GM12872 (cell line): ENCODE results near the gene GPALPP1.

Source experiments
- CTCF ChIP-seq: IDR thresholded peaks from 3 replicates; pipeline ENCODE4 v1.5.1; 2011; ENCODE audit warnings: low read depth, mild to moderate bottlenecking, low read length, moderate library complexity; ENCODE audit not compliant: insufficient read depth

The GPALPP1 gene

DNA sequence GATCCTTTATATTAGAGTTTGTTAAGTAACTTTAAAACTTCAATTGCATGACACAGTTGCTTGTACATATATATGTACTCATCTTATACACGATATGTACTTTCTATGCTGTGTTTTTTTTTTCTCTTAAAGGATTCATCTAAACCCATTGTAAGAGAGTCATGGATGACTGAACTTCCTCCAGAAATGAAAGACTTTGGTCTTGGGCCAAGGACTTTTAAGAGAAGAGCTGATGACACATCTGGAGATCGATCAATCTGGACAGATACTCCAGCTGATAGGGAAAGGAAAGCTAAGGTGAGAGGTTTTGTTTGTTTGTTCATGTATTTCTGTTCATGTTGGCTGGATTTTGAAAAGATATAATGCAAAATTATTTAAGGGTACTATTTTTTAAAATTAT is 26.0 kb downstream of the GPALPP1 start:
- TF ChIP-seq CTCF = no peak

DNA sequence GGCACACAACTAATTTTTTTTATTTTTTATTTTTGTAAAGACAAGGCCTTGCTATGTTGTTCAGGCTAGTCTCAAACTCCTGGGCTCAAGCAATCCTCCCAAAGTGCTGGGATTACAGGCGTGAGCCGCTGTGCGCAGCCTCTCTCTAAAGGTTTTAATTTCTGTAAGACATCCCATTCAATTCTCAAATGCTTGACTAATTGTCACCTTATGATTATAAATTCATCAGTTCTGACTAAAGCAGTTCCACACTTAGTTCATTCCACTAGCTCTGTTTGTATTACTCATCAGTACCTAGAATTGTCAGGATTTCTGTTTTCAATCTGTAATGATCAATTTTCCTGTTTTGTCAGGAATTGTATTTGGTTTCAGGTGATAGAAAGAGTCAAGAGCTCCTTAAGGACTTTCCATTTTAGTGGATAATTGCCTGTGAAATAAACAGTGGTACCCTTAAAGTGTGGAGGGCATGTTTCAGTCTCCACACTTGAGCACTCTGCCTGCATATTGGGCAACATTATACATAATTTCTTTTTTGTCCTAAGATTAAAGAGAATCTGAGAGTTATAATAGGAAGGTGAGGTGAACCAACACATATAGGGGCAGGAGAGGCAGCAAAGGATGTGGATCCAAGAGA is 27.6 kb downstream of the GPALPP1 start:
- TF ChIP-seq CTCF = no peak

DNA sequence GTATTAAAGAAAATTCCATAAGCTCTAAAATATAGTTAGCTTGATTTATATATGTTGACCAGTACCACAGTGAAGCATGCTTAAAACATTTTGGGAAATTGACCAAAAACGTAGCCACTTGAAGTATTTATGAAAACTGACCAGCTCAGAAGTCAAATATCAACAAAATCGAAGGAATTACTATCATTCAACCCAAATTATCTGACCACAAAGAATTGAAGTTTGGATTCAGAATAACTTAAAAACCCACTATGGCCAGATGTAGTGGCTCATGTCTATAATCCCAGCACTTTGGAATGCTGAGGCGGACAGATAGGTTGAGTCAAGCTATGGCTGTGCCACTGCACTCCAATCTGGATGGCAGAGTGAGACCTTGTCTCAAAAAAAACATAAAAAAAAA is 31.9 kb downstream of the GPALPP1 start:
- TF ChIP-seq CTCF = no peak

- no peak for TF ChIP-seq CTCF
Observed at GRCh38 chr13:45024847-45025246, 35.5 kb downstream of the GPALPP1 start.

DNA sequence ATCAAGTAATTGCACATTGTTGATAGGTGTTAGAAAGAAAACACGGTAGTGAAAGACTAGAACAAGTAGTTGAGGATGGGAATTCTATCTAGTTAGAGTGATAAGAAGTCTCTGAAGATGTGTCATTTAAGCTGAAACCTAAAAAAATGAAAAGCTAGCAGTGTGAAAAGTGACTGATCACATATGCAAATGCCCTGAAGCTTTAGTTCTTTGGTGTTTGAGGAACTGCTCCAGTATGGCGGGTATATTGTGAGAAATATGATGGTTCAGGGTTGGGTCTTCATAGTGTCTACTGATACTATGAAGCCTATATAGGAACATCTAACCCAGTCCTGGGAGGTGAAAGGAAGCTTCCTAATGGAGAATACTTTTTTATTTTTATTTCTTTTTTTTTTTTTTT is 45.0 kb downstream of the GPALPP1 start:
- TF ChIP-seq CTCF = no peak

DNA sequence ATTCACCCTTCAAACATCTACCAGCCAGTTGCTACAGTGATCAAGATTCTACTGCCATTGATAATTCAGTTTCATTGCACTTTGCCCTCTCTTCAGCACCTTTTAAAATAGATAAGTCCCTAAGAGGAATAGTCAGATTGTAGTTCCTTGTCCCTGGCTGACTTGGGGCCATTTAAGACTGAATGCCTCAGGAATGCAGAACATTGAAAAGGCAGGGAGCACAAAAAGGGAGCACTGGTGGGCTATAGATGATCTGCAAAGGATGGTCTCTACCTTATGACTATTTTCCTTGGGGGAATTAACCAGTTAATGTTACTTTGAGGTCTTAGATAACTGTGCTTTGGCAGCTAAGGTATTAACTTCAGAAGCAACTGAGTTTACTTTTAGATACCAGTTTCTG is 46.9 kb downstream of the GPALPP1 start:
- TF ChIP-seq CTCF = no peak

GRCh38 chr13:45040173-45040572 is 50.8 kb downstream of the GPALPP1 start:
- no peak for TF ChIP-seq CTCF
